Stimulated activated naive CD8-positive, alpha-beta T cell treated with anti-CD3 and anti-CD28 coated beads, Interleukin-15, Interleukin-2, amounts not matched to agents 100 U/mL and 50 U/mL, for 24 hours (primary cell): ENCODE data around the gene USP35.

Source experiments
- ATAC-seq: fragments of 150-1000 bp; cut with Tn5 transposase; one replicate; pipeline ENCODE4 v1.10.0; 2021
- DNase-seq: peaks from one replicate; pipeline ENCODE4 v3.0.0; 2021

USP35 gene

GRCh38 chr11:78196661-78197091, 8.0 kb downstream of the USP35 start:
- no peak for ATAC-seq

GRCh38 chr11:78197816-78198215, 9.1 kb downstream of the USP35 start:
- no peak for ATAC-seq
- DNase-seq, result no peak

More at GRCh38 chr11:78196661-78197091, 8.0 kb downstream of the USP35 start:
- DNase-seq, result no peak

- DNase-seq (no peak), ATAC-seq (no peak)
These were observed 10.4 kb downstream of the USP35 start for GRCh38 chr11:78199015-78199652.

GRCh38 chr11:78199653-78200015, 10.9 kb downstream of the USP35 start:
- DNase-seq (no peak), ATAC-seq (no peak)

GRCh38 chr11:78200061-78200460, 11.3 kb downstream of the USP35 start:
- no peak for DNase-seq

GRCh38 chr11:78200553-78200952, 11.8 kb downstream of the USP35 start:
- DNase-seq, result no peak
- no peak for ATAC-seq

More at GRCh38 chr11:78200061-78200460, 11.3 kb downstream of the USP35 start:
- no peak for ATAC-seq

GRCh38 chr11:78201096-78201818, 12.5 kb downstream of the USP35 start:
- DNase-seq (no peak), ATAC-seq (no peak)

GRCh38 chr11:78202733-78203167, 14.0 kb downstream of the USP35 start:
- peak; percentile 85 for ATAC-seq
- no peak for DNase-seq

GRCh38 chr11:78203184-78203583, 14.5 kb downstream of the USP35 start:
- no peak for DNase-seq
- ATAC-seq, result no peak

- no peak for ATAC-seq
- DNase-seq, result no peak
These were observed 16.5 kb downstream of the USP35 start for GRCh38 chr11:78205256-78205655.

- no peak for ATAC-seq
- no peak for DNase-seq
These were observed 17.0 kb downstream of the USP35 start for GRCh38 chr11:78205691-78206090.

- ATAC-seq, result no peak
- DNase-seq, result no peak
These were observed 19.0 kb downstream of the USP35 start for GRCh38 chr11:78207532-78208256.

- ATAC-seq (no peak), DNase-seq (no peak)
These were observed 19.8 kb downstream of the USP35 start for GRCh38 chr11:78208257-78209165.

- no peak for ATAC-seq
- DNase-seq, result no peak
These were observed 20.8 kb downstream of the USP35 start for GRCh38 chr11:78209478-78209877.

- DNase-seq (no peak), ATAC-seq (peak; percentile 21)
These were observed 21.4 kb downstream of the USP35 start for GRCh38 chr11:78210000-78210608.

GRCh38 chr11:78211565-78211964, 22.8 kb downstream of the USP35 start:
- DNase-seq (no peak), ATAC-seq (no peak)

GRCh38 chr11:78212586-78213371, 24.1 kb downstream of the USP35 start:
- ATAC-seq (no peak), DNase-seq (no peak)

- DNase-seq (no peak), ATAC-seq (no peak)
These were observed 25.0 kb downstream of the USP35 start for GRCh38 chr11:78213526-78214330.

GRCh38 chr11:78214331-78215194, 25.8 kb downstream of the USP35 start:
- ATAC-seq, result no peak

More at GRCh38 chr11:78214331-78215194, 25.8 kb downstream of the USP35 start:
- DNase-seq, result no peak
